ENCODE data around the gene TUBGCP6.

Gene TUBGCP6

GRCh38 chr22:50226063-50226874, 18.6 kb downstream of the TUBGCP6 start:
- no peak for DNase-seq (ENCODE audit: low read depth)

- DNase-seq (ENCODE audit: low read depth): no peak
Measured at GRCh38 chr22:50225200-50225969, 19.4 kb downstream of the TUBGCP6 start.

DNA sequence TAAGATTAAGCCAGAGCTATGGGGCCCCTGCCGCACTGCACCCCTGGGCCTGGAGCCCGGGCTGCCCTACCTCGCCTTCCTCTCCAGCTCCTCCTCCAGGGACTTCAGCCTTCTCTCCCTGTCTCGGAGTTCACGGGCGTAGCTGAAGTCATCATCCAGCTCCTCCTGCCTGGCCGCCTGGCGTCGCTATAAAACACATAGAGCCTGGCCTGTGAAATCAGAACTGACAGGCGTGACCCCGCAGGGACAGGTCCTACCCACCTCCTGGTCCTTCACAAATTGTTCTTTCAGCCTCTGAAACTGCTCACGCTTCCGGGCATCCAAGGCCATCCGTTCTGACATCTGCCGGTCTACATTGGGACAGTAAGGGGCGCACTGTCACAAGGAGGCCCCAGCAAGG, 20.8 kb downstream of the TUBGCP6 start:
- DNase-seq (ENCODE audit: low read depth): no peak

- no peak for DNase-seq (ENCODE audit: low read depth)
Measured at GRCh38 chr22:50222508-50222907, 22.3 kb downstream of the TUBGCP6 start.

- no peak for DNase-seq (ENCODE audit: low read depth)
Measured at GRCh38 chr22:50221410-50222300, 23.2 kb downstream of the TUBGCP6 start.

DNA sequence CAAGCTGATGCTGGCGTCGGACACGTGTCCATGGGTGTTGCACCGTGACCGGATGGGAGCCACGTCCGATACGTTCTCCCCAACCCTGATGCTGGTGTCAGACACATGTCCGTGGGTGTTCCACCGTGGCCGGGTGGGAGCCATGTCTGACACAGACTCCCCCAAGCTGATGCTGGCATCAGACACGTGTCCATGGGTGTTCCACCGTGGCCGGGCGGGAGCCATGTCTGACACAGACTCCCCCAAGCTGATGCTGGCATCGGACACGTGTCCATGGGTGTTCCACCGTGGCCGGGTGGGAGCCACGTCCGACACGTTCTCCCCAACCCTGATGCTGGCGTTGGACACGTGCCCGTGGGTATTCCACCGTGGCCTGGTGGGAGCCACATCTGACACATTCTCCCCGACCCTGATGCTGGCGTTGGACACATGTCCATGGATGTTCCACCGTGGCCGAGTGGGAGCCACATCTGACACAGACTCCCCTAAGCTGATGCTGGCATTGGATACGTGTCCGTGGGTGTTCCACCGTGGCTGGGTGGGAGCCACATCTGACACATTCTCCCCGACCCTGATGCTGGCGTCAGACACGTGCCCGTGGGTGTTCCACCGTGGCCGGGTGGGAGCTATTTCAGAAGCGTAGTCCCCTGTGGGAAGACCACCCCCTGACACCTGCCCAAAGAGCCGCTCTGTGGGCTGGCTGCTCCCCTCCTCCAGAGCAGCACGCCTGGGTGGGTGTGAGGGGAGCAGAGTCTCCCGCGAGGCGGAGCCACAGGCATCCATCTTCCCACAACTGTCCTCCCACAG, 24.0 kb downstream of the TUBGCP6 start:
- no peak for DNase-seq (ENCODE audit: low read depth)

DNA sequence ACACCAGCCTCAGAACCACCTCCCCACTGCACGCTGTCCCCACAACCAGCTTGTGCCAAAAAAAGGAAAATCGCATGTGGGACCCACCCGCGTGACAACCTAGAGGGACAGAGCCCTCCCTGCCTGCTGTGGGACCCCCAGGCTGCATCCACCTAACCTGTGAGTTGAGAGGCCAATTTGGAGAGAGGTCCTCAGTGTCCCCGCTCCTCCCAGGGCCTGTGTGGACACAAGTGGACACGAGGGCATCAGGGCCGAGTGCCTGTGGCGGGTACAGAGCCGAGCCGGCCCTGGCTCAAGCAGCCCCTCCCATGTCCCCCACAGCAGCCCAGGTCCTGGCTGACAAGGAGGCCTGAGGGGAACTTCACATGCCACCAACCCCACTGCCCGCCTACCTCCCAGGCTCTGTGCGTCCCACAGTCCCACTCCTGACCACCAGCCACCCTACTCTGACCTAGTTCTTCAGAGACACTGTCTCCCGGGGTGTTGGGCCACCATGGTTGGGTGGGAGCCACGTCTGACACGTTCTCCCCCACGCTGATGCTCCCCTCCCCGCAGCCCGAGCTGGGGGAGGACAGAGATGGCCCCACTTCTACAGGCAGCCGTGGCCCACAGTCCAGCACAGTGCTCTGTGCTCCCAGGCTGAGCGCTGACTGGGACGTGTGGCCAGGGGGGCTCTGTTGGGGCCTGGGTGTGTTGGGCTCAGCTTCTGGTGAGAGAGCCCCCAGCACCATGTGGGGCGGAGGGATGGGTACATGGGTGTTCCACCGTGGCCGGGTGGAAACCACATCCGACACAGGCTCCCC, 24.8 kb downstream of the TUBGCP6 start:
- DNase-seq (ENCODE audit: low read depth): no peak

DNA sequence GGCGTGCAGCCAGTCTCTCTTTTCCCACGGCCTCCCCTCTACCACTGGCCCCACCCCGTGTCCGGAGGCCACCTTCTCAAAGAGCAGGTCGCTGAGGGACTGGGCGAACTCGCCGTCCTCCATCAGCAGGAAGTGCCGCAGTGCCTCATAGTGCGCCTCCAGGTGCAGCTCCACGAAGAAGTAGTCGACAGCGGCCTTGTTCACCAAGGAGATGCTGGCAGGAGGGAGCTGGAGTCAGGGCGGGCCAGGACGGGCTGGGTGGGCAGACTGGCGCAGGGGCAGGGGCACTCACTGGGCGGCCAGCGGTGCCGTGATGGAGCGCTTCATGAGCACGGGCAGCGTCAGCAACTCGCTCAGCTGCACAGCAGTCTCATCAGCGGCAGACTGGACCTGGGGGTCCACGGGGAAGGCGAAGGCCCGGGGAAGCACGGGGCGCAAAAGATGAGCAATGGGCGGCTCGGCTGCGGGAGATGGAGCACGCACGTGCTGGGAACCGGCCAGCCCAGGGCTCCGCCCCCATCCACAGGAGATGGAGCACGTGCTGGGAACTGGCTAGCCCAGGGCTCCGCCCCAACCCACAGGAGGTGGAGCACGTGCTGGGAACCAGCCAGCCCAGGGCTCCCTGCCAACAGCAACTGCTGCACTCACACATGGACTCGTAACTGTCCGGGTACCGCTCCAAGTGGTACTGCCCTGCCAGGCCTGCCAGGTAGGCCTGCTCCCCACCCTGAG, 25.7 kb downstream of the TUBGCP6 start:
- no peak for DNase-seq (ENCODE audit: low read depth)

DNA sequence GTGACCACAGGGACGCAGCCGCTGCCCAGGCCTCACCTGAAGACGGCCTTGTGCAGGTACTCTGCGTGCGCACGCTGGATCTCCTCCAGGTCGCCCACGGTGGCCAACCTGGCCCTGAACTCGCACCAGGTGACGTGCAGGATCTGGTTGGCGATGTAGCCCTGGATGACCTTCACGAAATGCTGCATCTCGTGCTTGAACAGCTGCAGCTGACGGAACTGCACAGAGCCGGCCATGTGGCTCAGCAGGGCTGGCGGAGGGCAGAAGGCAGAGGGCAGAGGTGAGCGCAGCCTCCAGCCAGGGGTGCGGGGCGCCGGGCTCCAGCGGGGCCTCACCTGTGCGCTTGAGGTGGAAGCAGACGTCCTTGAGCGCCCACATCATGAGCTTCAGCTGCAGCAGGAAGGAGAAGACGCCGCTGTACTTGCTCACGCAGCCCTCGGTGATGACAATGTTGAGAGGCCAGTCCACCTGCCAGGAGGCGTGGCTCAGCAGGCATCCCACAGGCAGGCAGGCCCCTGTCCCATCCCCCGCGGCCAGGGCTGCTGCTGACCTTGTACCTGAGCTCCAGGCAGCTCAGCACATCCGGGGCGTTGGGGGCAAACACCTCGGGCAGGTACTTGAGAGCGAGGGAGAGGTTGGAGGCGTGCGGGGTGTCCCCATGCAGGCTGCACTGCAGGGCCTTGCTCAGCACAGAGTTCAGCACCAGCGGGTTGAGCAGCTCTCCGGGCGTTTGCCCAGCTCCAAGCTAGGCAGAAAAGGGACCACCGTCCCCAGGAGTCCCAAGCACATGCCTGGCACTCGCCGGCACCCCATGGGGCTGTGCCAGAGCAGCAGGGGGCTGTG, 26.4 kb downstream of the TUBGCP6 start:
- DNase-seq (ENCODE audit: low read depth): no peak

DNA sequence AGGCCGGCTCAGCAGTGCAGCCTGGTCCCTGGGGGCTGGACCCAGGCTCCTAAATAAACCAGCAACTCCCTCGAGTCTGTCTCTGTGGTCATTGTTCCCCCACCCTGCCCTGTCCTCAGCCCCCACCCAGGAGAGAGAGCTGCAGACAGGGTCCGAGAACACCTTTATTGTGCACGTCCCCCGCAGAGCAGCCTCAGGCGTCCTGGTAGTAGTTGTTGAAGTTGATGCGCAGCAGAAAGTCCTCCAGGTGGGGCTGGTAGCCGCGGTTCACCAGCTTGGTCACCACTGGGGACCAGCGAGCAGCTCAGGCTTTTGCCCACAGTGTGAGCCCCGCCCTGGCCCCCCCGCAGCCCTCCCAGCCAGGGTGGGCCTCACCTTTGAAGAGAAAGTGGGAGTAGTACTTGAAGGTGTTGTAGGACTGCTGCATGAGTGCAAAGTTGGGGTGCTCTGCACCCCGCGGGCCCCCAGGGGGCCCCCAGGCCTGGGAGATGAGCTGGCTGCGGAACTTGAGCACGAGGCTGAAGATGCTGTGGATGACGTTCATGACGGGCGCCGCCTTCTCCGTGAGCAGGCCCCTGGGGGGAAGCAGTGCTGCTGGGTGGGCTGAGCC, 27.2 kb downstream of the TUBGCP6 start:
- no peak for DNase-seq (ENCODE audit: low read depth)

GRCh38 chr22:50216684-50217520, 27.9 kb downstream of the TUBGCP6 start:
- DNase-seq (ENCODE audit: low read depth): no peak

- DNase-seq (ENCODE audit: low read depth): no peak
Measured at GRCh38 chr22:50216055-50216683, 28.7 kb downstream of the TUBGCP6 start.

GRCh38 chr22:50215297-50216054, 29.3 kb downstream of the TUBGCP6 start:
- no peak for DNase-seq (ENCODE audit: low read depth)

DNA sequence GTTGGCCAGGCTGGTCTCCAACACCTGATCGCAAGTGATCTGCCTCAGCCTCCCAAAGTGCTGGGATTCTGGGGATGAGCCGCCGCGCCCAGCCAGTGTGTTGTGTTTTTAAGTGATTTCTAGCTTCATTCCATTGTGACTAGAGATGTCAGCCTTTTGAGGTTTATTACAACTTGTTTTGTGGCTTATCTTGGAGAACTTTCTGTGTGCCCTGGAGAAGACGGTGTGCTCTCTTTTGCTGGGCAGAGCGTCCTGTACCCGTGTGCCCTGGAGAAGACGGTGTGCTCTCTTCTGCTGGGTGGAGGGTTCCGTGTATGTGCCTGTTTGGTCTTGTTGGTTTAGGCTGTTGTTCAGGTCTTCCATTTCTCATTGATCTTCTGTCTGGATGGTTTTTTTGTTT, 31.6 kb downstream of the TUBGCP6 start:
- DNase-seq (ENCODE audit: low read depth): no peak

GRCh38 chr22:50211147-50211546, 33.7 kb downstream of the TUBGCP6 start:
- no peak for DNase-seq (ENCODE audit: low read depth)

DNA sequence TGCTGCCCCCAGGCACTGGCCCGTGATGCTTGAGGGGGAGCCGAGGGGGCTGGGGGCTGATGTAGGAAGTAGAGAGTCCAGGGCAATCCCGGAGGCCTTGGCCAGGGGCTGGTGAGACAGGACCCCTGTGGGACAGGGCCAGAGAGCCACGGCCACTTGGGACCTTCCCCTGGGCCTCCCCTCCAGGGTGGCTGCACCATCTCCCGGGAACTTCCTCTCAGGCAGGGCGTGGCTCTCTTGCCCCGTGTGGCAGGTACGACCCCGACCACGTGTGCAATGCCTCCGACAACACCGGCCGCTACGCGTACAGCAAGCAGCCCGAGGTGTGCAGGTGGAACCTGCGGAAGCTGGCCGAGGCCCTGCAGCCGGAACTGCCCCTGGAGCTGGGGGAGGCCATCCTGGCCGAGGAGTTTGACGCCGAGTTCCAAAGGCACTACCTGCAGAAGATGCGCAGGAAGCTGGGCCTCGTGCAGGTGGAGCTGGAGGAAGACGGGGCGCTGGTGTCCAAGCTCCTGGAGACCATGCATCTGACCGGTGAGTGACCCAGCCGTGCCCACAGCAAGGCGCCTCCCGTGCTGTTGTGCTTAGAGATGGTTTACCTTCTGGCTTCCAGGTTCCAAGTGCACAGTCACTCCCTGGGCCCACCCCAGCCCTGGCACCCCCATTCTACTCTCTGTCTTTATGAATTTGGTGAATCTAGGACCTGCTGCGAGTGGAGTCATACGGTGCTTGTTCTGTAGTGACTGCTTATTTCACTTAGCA, 34.3 kb downstream of the TUBGCP6 start:
- no peak for DNase-seq (ENCODE audit: low read depth)

Data from activated T-cell treated with anti-CD3 and anti-CD28 coated beads for 1 hour (primary cell).